Astrocyte of the cerebellum (primary cell): Measurements from ENCODE around the gene SCARF2.

ENCODE experiments used
- DNase-seq: peaks from one replicate; pipeline ENCODE4 v3.0.0-alpha.2; 2011; ENCODE audit warnings: low read depth
- H3K4me3 ChIP-seq: 2 replicates; pipeline ENCODE4 v1.5.1; 2011; ENCODE audit warnings: mild to moderate bottlenecking, low read depth, low read length, moderate library complexity
- CTCF ChIP-seq: IDR thresholded peaks from 2 replicates; pipeline ENCODE4 v1.5.1; 2012; ENCODE audit warnings: low read length, low read depth, moderate library complexity, mild to moderate bottlenecking; ENCODE audit errors: missing control alignments
- in situ Hi-C: cut with HindIII; loops from 2 replicates; pipeline ENCODE4 v1.10.0; 2017; ENCODE audit warnings: low sequenced_read_pairs

Gene SCARF2

GRCh38 chr22:20442485-20443284 lies 5.1 kb upstream of the SCARF2 start:
- in situ Hi-C loops, result no loop called here
- no peak for TF ChIP-seq CTCF
- DNase-seq, result no peak
- no peak overlapping the region for H3K4me3 ChIP-seq

GRCh38 chr22:20441631-20442484 lies 4.2 kb upstream of the SCARF2 start:
- H3K4me3 ChIP-seq, result no peak overlapping the region
- TF ChIP-seq CTCF, result no peak
- no peak for DNase-seq
- in situ Hi-C loops, result no loop called here

GRCh38 chr22:20440637-20441591 lies 3.3 kb upstream of the SCARF2 start:
- in situ Hi-C loops, result no loop called here
- no peak for DNase-seq
- no peak overlapping the region for H3K4me3 ChIP-seq
- no peak for TF ChIP-seq CTCF

GRCh38 chr22:20439928-20440575 lies 2.4 kb upstream of the SCARF2 start:
- no peak overlapping the region for H3K4me3 ChIP-seq
- in situ Hi-C loops, result no loop called here
- no peak for TF ChIP-seq CTCF
- no peak for DNase-seq

- H3K4me3 ChIP-seq, result no peak overlapping the region
- DNase-seq, result no peak
- in situ Hi-C loops, result no loop called here
- TF ChIP-seq CTCF, result no peak
These were observed 1.9 kb upstream of the SCARF2 start for GRCh38 chr22:20439556-20439927.
